Upper lobe of left lung (tissue), 6 donors: Measurements from ENCODE around the gene HACD1. TPM values are rescaled to one million over a fixed set of nuclear protein-coding genes. Genes with fewer than 3 reads are reported as not detected.
A peak's percentile ranks its signal among the peaks of the same experiment; 100 is the strongest.

Experiments used
- ATAC-seq, 2 donors: fragments of 200-7000 bp; cut with Tn5 transposase; one replicate each; pipeline ENCODE4 v1.9.1; 2022; ENCODE audit warnings: mild to moderate bottlenecking in 2 of 2, moderate library complexity in 2 of 2; ENCODE audit not compliant: low FRiP score in 2 of 2
- DNase-seq, 2 donors: peaks; one replicate each; pipeline ENCODE4 v3.0.0-alpha.2; 2019 to 2020
- H3K27ac ChIP-seq, 4 donors: fragments of 200-600 bp; sonication (generic); one replicate each; pipeline ENCODE4 v1.5.1; 2016 to 2019
- H3K27me3 ChIP-seq, 4 donors: fragments of 200-600 bp; sonication (generic); one replicate each; pipeline ENCODE4 v1.5.1; 2017 to 2019
- H3K36me3 ChIP-seq, 4 donors: fragments of 200-600 bp; sonication (generic); one replicate each; pipeline ENCODE4 v1.5.1; 2016 to 2019
- H3K4me1 ChIP-seq, 4 donors: fragments of 200-600 bp; sonication (generic); one replicate each; pipeline ENCODE4 v1.5.1; 2018 to 2019
- H3K4me3 ChIP-seq, 4 donors: fragments of 200-600 bp; sonication (generic); one replicate each; pipeline ENCODE4 v1.5.1; 2017 to 2019; ENCODE audit warnings: mild to moderate bottlenecking in 2 of 4, moderate library complexity in 1 of 4
- H3K9me3 ChIP-seq, 4 donors: fragments of 200-600 bp; sonication (generic); one replicate each; pipeline ENCODE4 v1.5.1; 2018 to 2019
- EP300 ChIP-seq, 4 donors: sonication (generic); formaldehyde crosslinking; IDR thresholded peaks; one replicate each; pipeline ENCODE4 v1.5.1; 2017; ENCODE audit warnings: antibody characterized with exemption in 4 of 4, control low read depth in 2 of 4
- POLR2A ChIP-seq, 4 donors: fragments of 450-650 bp; IDR thresholded peaks; one replicate each; pipeline ENCODE4 v1.5.1; 2016 to 2017; ENCODE audit warnings: antibody characterized with exemption in 4 of 4, mild to moderate bottlenecking in 2 of 4
- POLR2AphosphoS5 ChIP-seq, 2 donors: sonication (generic); formaldehyde crosslinking; IDR thresholded peaks; one replicate each; pipeline ENCODE4 v1.5.1; 2017; ENCODE audit warnings: antibody characterized with exemption in 2 of 2
- WGBS, 2 donors: methylation state at CpG; one replicate each; pipeline ENCODE4 v1.1.5; 2017 to 2018; 5-methylcytosine and 5-hydroxymethylcytosine counted together
- total RNA-seq, 6 donors: library from RNA; depleted of rRNA in 4 of 6; stranded (reverse); fragments of >200 nt in 4 of 6; gene quantifications; one replicate each; pipeline versions ENCODE4 v1.1.0 to v1.2.1, GENCODE V29; 2016 to 2021
- TF ChIP-seq, protein P1 (sequence below), 6 experiments: fragments of 450-650 bp in 4 of 6; fragments of 200-600 bp in 2 of 6; sonication (generic) in 2 of 6; IDR thresholded peaks; one replicate each; pipeline ENCODE4 v1.5.1; 2016 to 2019; ENCODE audit warnings: antibody characterized with exemption in 6 of 6
- donor health status: DM: no; HTN: no; CAD: no; lungs with moderate emphysema.
- donor health status: DM: no; HTN: yes; CAD: no; lungs with severe emphysema.

Gene HACD1
- total RNA-seq, 6 donors from 2014 or later = 16.4 to 32.4 (median 25.8) TPM

DNA sequence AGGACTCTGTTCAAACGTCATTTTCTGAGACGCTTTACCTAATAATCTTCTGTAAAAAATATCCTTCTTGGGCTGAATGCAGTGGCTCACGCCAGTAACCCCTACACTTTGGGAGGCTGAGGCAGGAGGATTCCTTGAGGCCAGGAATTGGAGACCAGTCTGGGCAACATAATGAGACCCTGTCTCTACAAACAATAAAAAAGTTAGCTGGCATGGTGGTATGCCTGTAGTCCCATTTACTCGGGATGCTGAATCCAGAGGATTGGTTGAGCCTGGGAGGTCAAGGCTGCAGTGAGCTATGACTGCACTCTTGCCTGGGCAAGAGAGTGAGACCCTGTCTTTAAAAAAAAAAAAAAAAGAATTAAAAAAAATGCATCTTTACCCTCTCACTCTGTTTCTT is 31.9 kb upstream of the HACD1 start:
- peaks cover 16 to 60% (median 40%) of the 10 kb centered on the region in 4 donors for H3K4me1 ChIP-seq
- H3K36me3 ChIP-seq = peaks cover 0 to 7% (median 1%) of the 10 kb centered on the region in 4 donors
- DNase-seq (no peak), ATAC-seq (no peak)
- H3K27me3 ChIP-seq = no peaks in the 10 kb centered on the region
- TF ChIP-seq, protein P1, sequence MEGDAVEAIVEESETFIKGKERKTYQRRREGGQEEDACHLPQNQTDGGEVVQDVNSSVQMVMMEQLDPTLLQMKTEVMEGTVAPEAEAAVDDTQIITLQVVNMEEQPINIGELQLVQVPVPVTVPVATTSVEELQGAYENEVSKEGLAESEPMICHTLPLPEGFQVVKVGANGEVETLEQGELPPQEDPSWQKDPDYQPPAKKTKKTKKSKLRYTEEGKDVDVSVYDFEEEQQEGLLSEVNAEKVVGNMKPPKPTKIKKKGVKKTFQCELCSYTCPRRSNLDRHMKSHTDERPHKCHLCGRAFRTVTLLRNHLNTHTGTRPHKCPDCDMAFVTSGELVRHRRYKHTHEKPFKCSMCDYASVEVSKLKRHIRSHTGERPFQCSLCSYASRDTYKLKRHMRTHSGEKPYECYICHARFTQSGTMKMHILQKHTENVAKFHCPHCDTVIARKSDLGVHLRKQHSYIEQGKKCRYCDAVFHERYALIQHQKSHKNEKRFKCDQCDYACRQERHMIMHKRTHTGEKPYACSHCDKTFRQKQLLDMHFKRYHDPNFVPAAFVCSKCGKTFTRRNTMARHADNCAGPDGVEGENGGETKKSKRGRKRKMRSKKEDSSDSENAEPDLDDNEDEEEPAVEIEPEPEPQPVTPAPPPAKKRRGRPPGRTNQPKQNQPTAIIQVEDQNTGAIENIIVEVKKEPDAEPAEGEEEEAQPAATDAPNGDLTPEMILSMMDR (IDR thresholded peaks at IDR 0.05) = no peak
- TF ChIP-seq EP300 (IDR thresholded peaks at IDR 0.05) (no peak), POLR2A (IDR thresholded peaks at IDR 0.05) (no peak), POLR2AphosphoS5 (IDR thresholded peaks at IDR 0.05) (no peak)
- H3K4me3 ChIP-seq = no peak overlapping the region
- H3K9me3 ChIP-seq = no peaks in the 10 kb centered on the region
- WGBS, 2 donors = 89 to 95% methylated on average over 4 of the region's 4 CpGs
- peak overlapping the region in 1 of 4 donors; percentile 35 for H3K27ac ChIP-seq

DNA sequence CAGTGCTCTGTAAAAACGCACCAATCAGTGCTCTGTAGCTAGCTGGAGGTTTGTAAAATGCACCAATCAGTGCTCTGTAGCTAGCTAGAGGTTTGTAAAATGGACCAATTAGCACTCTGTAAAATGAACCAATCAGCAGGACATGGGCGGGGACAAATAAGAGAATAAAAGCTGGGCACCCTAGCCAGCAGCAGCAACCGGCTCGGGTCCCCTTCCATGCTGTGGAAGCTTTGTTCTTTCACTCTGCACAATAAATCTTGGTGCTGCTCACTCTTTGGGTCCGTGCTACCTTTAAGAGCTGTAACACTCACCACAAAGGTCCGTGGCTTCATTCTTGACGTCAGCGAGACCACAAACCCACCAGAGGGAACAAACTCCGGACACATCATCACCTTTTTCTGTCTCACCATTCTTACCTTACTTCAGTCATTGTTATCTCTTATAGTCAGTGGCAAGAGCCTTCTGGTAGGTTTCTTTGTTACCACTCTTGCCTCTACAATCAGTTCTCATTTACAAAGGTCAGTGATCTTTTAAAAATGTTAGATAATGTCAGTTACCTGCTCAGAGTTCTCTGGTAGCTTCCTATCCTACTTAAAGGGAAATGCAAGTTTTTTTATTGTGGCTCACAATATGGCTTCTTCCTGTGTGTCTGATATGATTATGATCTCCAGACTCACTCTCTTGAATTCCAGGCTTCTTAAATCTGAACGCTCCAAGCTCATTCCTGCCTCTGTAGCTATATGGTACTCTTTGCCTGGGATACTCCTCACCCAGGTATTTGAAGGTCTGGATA is 31.3 kb upstream of the HACD1 start:
- H3K27me3 ChIP-seq = no peaks in the 10 kb centered on the region
- no peaks in the 10 kb centered on the region for H3K9me3 ChIP-seq
- 75 to 82% methylated on average over 10 of the region's 10 CpGs for WGBS, 2 donors
- peak overlapping the region in 3 of 4 donors; percentile 35 to 94 (median 58) for H3K27ac ChIP-seq
- ATAC-seq (no peak), DNase-seq (no peak)
- H3K4me3 ChIP-seq = no peak overlapping the region
- H3K36me3 ChIP-seq = peaks cover 0 to 4% (median 1%) of the 10 kb centered on the region in 4 donors
- TF ChIP-seq POLR2A (IDR thresholded peaks at IDR 0.05) (no peak), EP300 (IDR thresholded peaks at IDR 0.05) (no peak)
- peaks cover 16 to 54% (median 40%) of the 10 kb centered on the region in 4 donors for H3K4me1 ChIP-seq

GRCh38 chr10:17647326-17647725 is 30.2 kb upstream of the HACD1 start:
- Histone ChIP-seq H3K27ac (peak overlapping the region in 3 of 4 donors; percentile 15 to 94 (median 58)), H3K4me1 (peaks cover 24 to 57% (median 44%) of the 10 kb centered on the region in 4 donors), H3K36me3 (peaks cover 0 to 3% (median 0%) of the 10 kb centered on the region in 4 donors), H3K9me3 (no peaks in the 10 kb centered on the region), H3K4me3 (peak overlapping the region in 1 of 4 donors; percentile 5), H3K27me3 (no peaks in the 10 kb centered on the region)
- DNase-seq (peak in 1 of 2 donors; percentile 75), ATAC-seq (no peak)
- 33 to 43% methylated on average over 3 of the region's 3 CpGs for WGBS, 2 donors
- TF ChIP-seq POLR2A (IDR thresholded peaks at IDR 0.05) = no peak
- TF ChIP-seq EP300 (IDR thresholded peaks at IDR 0.05) = no peak
- TF ChIP-seq POLR2AphosphoS5 (IDR thresholded peaks at IDR 0.05) = no peak
- TF ChIP-seq, protein P1 (IDR thresholded peaks at IDR 0.05) = no peak

GRCh38 chr10:17645621-17646345 is 28.6 kb upstream of the HACD1 start:
- no peak for TF ChIP-seq POLR2AphosphoS5 (IDR thresholded peaks at IDR 0.05)
- TF ChIP-seq EP300 (IDR thresholded peaks at IDR 0.05) = peak in 1 of 4 donors; percentile 23
- H3K27me3 ChIP-seq = no peaks in the 10 kb centered on the region
- peaks cover 24 to 51% (median 40%) of the 10 kb centered on the region in 4 donors for H3K4me1 ChIP-seq
- DNase-seq (no peak), ATAC-seq (no peak)
- WGBS, 2 donors = 37 to 54% methylated on average over 6 of the region's 6 CpGs
- H3K36me3 ChIP-seq = peaks cover 0 to 3% (median 0%) of the 10 kb centered on the region in 4 donors
- H3K9me3 ChIP-seq = no peaks in the 10 kb centered on the region
- H3K4me3 ChIP-seq = peak overlapping the region in 3 of 4 donors; percentile 70 to 89 (median 78)
- peak overlapping the region; percentile 15 to 99 (median 76) for H3K27ac ChIP-seq

- peak overlapping the region; percentile 70 to 89 (median 83) for H3K4me3 ChIP-seq
- H3K36me3 ChIP-seq = peaks cover 0 to 3% (median 0%) of the 10 kb centered on the region in 4 donors
- H3K27me3 ChIP-seq = no peaks in the 10 kb centered on the region
- DNase-seq = no peak
- WGBS, 2 donors = 1 to 2% methylated on average over 9 of the region's 9 CpGs
- H3K4me1 ChIP-seq = peaks cover 24 to 51% (median 40%) of the 10 kb centered on the region in 4 donors
- peak overlapping the region; percentile 93 to 99 (median 94) for H3K27ac ChIP-seq
- ATAC-seq = peak; percentile 8 to 45
- H3K9me3 ChIP-seq = peaks cover 0 to 3% (median 0%) of the 10 kb centered on the region in 4 donors
- TF ChIP-seq, protein P1 (IDR thresholded peaks at IDR 0.05) = no peak
- TF ChIP-seq POLR2AphosphoS5 (IDR thresholded peaks at IDR 0.05) (no peak), EP300 (IDR thresholded peaks at IDR 0.05) (no peak), POLR2A (IDR thresholded peaks at IDR 0.05) (no peak)
Measured at GRCh38 chr10:17644485-17644943, 27.3 kb upstream of the HACD1 start.
